ENCODE data around the gene PPP1R3F. TPM values are rescaled to one million over a fixed set of nuclear protein-coding genes. Genes with fewer than 3 reads are reported as not detected.

The PPP1R3F gene
- total RNA-seq, 1 experiment from 2014 or later, result 1.6 TPM

DNA sequence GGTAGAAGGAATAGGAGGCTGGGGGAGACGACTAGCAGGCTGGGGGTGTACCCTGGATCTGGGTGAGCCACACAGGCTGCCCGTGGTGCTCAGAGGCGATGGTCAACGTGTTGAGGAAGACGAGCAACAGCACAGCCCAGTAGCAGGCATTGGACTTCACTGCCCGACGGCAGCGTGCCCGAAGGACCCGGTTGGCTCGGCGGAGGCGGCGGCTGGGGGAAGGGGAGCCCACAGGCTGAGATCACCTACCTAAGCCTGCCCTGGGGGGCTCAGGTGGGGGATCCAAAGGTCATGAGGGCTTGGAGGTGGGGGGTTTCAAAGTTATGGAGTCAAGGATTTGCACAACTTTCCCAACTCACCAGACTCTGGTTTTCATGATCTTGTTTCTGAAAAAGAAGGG, 43.7 kb upstream of the PPP1R3F start:
- DNase-seq (ENCODE audit: low read depth, low spot score), result no peak
- TF ChIP-seq TCF7L2 (IDR thresholded peaks at IDR 0.05; ENCODE audit: borderline replicate concordance, extremely low read depth, insufficient read depth, insufficient read length), result no peak
- TF ChIP-seq EZH2phosphoT487 (IDR thresholded peaks at IDR 0.05; ENCODE audit: borderline replicate concordance), result no peak
- TF ChIP-seq SIN3A (IDR thresholded peaks at IDR 0.05; ENCODE audit: low read depth), result no peak
- no peak for TF ChIP-seq POLR2A (IDR thresholded peaks at IDR 0.05; ENCODE audit: borderline replicate concordance, extremely low read depth, insufficient read depth, insufficient read length)
- TF ChIP-seq, protein P1, sequence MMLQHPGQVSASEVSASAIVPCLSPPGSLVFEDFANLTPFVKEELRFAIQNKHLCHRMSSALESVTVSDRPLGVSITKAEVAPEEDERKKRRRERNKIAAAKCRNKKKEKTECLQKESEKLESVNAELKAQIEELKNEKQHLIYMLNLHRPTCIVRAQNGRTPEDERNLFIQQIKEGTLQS (IDR thresholded peaks at IDR 0.05), result no peak
- no peak for TF ChIP-seq EGR1 (IDR thresholded peaks at IDR 0.05; ENCODE audit: low read depth)
- no peak for TF ChIP-seq ZFX (IDR thresholded peaks at IDR 0.05)
- TF ChIP-seq JUND (IDR thresholded peaks at IDR 0.05), result no peak
- TF ChIP-seq MAX (IDR thresholded peaks at IDR 0.05), result no peak
- TF ChIP-seq SRF (IDR thresholded peaks at IDR 0.05; ENCODE audit: low read depth), result no peak
- TF ChIP-seq, protein P2, sequence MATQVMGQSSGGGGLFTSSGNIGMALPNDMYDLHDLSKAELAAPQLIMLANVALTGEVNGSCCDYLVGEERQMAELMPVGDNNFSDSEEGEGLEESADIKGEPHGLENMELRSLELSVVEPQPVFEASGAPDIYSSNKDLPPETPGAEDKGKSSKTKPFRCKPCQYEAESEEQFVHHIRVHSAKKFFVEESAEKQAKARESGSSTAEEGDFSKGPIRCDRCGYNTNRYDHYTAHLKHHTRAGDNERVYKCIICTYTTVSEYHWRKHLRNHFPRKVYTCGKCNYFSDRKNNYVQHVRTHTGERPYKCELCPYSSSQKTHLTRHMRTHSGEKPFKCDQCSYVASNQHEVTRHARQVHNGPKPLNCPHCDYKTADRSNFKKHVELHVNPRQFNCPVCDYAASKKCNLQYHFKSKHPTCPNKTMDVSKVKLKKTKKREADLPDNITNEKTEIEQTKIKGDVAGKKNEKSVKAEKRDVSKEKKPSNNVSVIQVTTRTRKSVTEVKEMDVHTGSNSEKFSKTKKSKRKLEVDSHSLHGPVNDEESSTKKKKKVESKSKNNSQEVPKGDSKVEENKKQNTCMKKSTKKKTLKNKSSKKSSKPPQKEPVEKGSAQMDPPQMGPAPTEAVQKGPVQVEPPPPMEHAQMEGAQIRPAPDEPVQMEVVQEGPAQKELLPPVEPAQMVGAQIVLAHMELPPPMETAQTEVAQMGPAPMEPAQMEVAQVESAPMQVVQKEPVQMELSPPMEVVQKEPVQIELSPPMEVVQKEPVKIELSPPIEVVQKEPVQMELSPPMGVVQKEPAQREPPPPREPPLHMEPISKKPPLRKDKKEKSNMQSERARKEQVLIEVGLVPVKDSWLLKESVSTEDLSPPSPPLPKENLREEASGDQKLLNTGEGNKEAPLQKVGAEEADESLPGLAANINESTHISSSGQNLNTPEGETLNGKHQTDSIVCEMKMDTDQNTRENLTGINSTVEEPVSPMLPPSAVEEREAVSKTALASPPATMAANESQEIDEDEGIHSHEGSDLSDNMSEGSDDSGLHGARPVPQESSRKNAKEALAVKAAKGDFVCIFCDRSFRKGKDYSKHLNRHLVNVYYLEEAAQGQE (IDR thresholded peaks at IDR 0.05; ENCODE audit: low read depth), result no peak
- H2AFZ ChIP-seq (ENCODE audit: low read depth, low read length, poor library complexity, severe bottlenecking), result no peak overlapping the region
- H3K27ac ChIP-seq (ENCODE audit: low read depth, low read length), result no peak overlapping the region
- H3K4me1 ChIP-seq (ENCODE audit: control insufficient read depth in 1 of 2, insufficient read depth in 2 of 2, low read length in 2 of 2), result no peaks in the 10 kb centered on the region
- ChIA-PET RAD21 (ENCODE audit: low non-redundant PET in 1 of 2, low total read pairs in 2 of 2, uncharacterized antibody in 2 of 2, unreplicated experiment in 2 of 2) (no interaction called here), POLR2A (no interaction called here), CTCF (no interaction called here)
- no peaks in the 10 kb centered on the region for H3K36me3 ChIP-seq (ENCODE audit: control insufficient read depth in 1 of 2, insufficient read depth in 2 of 2, low read length in 2 of 2)
- ATAC-seq, result no peak
- H3K4me3 ChIP-seq (replicated peaks in 1 of 2; ENCODE audit: low read depth in 1 of 2, low read length in 2 of 2), result no peak overlapping the region
- intact Hi-C loops (cut with micrococcal nuclease), result no loop called here
- H3K4me2 ChIP-seq (ENCODE audit: low read length), result no peak overlapping the region
- no peaks in the 10 kb centered on the region for H3K9me3 ChIP-seq (ENCODE audit: control insufficient read depth in 1 of 2, insufficient read depth in 1 of 2, low read depth in 1 of 2, low read length in 2 of 2)
- H3K9ac ChIP-seq (ENCODE audit: low read length), result no peak overlapping the region
- no peaks in the 10 kb centered on the region for H3K27me3 ChIP-seq (ENCODE audit: insufficient read depth, low read length)
- BruUV-seq (replicated peaks), result no TSS peak
- no peaks in the 10 kb centered on the region for H3K79me2 ChIP-seq (ENCODE audit: insufficient read depth, low read length)
- no peaks in the 10 kb centered on the region for H4K20me1 ChIP-seq (ENCODE audit: insufficient read depth)
- no peaks in the 10 kb centered on the region for H3K9me2 ChIP-seq (ENCODE audit: insufficient read depth)

Data from HCT116 (cell line).